ENCODE data around the gene USP15. TPM values are rescaled to one million over a fixed set of nuclear protein-coding genes. Genes with fewer than 3 reads are reported as not detected.

The USP15 gene
- total RNA-seq, 1 experiment from 2014 or later: 35.3 TPM

- Histone ChIP-seq H3K9me3 (ENCODE audit: control insufficient read depth, low read depth, low read length) (no peaks in the 10 kb centered on the region), H3K4me2 (ENCODE audit: insufficient read depth, insufficient read length, low read length) (no peak overlapping the region), H3K23ac (ENCODE audit: insufficient read length, low read depth, low read length) (no peak overlapping the region), H3K18ac (ENCODE audit: insufficient read length, low read depth, low read length) (no peak overlapping the region), H4K8ac (replicated peaks; ENCODE audit: insufficient read length, low read depth, low read length) (no peak overlapping the region), H3K23me2 (ENCODE audit: insufficient read length, low read depth, low read length, poor library complexity, severe bottlenecking) (no peaks in the 10 kb centered on the region), H3K4ac (ENCODE audit: low read depth, low read length) (no peak overlapping the region), H3K4me1 (ENCODE audit: insufficient read depth, low read length) (no peaks in the 10 kb centered on the region), H4K91ac (ENCODE audit: insufficient read length, low read depth, low read length) (no peak overlapping the region), H3K56ac (ENCODE audit: insufficient read length, low read depth, low read length) (no peak overlapping the region), H2BK120ac (ENCODE audit: low read depth, low read length, poor library complexity, severe bottlenecking) (no peak overlapping the region), H2AFZ (ENCODE audit: low read length) (no peak overlapping the region), H3K27me3 (ENCODE audit: insufficient read depth, low read length) (no peaks in the 10 kb centered on the region), H3K79me2 (ENCODE audit: insufficient read depth, low read length) (no peaks in the 10 kb centered on the region), H3K79me1 (ENCODE audit: insufficient read depth, low read depth, low read length, poor library complexity, severe bottlenecking) (no peaks in the 10 kb centered on the region), H2BK12ac (ENCODE audit: insufficient read length, low read depth, low read length) (no peak overlapping the region), H4K5ac (ENCODE audit: insufficient read length, low read depth, low read length) (no peak overlapping the region), H2AK5ac (ENCODE audit: insufficient read length, low read length) (no peak overlapping the region), H2BK20ac (ENCODE audit: low read depth, low read length, poor library complexity, severe bottlenecking) (no peak overlapping the region), H2BK5ac (ENCODE audit: insufficient read length, low read length) (no peak overlapping the region), H3T11ph (ENCODE audit: low read length) (no peak overlapping the region), H3K9ac (ENCODE audit: extremely low read depth, insufficient read length, low read length) (no peak overlapping the region), H4K20me1 (ENCODE audit: control insufficient read depth, insufficient read depth, insufficient read length) (no peaks in the 10 kb centered on the region), H3K27ac (ENCODE audit: insufficient read length, low read depth, low read length) (no peak overlapping the region), H2BK15ac (ENCODE audit: low read depth, low read length) (no peak overlapping the region), H3K14ac (ENCODE audit: insufficient read depth, low read length) (no peak overlapping the region)
- Mint-ChIP-seq H3K4me1 (no peaks in the 10 kb centered on the region), H3K27me3 (ENCODE audit: low read depth) (no peaks in the 10 kb centered on the region), H3K27ac (no peak overlapping the region; a peak in 1 of 7 replicates), H3K4me3 (no peak overlapping the region), H3K36me3 (ENCODE audit: insufficient read depth in 1 of 3, low read depth in 3 of 3) (peaks cover 0 to 15% (median 12%) of the 10 kb centered on the region in 3 experiments; a peak in 6 of 7 replicates), H3K9me3 (no peaks in the 10 kb centered on the region)
- DNase-seq: no peak
- TF ChIP-seq CTCF (conservative IDR thresholded peaks at IDR 0.05): no peak
- WGBS (ENCODE audit: extremely low coverage, insufficient read length, low lambda C conversion rate): no CpG with 5 or more reads among the region's 2 CpGs
These were observed 58.9 kb downstream of the USP15 start for GRCh38 chr12:62319058-62319457.
